PC-9 (cell line): Measurements from ENCODE around the gene SYNGR1. TPM values are rescaled to one million over a fixed set of nuclear protein-coding genes. Genes with fewer than 3 reads are reported as not detected.

Experiments
- BruUV-seq: library from RNA; stranded (reverse); fragments of 400-500 nt; replicated peaks from 2 replicates; lab custom pipeline; 2021; lab: Mats Ljungman, UMichigan
- CTCF ChIA-PET: fragments of 300-600 bp; sonication (Branson Sonifier 250); formaldehyde crosslinking; loops from one replicate; lab custom pipeline; 2022; ENCODE audit warnings: antibody characterized with exemption; lab: Charles Lee
- POLR2A ChIA-PET: fragments of 300-600 bp; sonication (Branson Sonifier 250); formaldehyde crosslinking; loops from one replicate; lab custom pipeline; 2022; ENCODE audit warnings: antibody characterized with exemption; ENCODE audit not compliant: unreplicated experiment; lab: Charles Lee
- DNase-seq, 2 experiments: peaks; one replicate each; pipeline versions ENCODE4 v3.0.0 to v3.0.0-alpha.2; 2015 to 2022; ENCODE audit warnings: mixed read lengths in 1 of 2
- H2AFZ ChIP-seq: fragments of 200-600 bp; sonication (generic); 2 replicates; pipeline ENCODE4 v1.8.1; 2017; ENCODE audit warnings: antibody characterized with exemption
- H3F3A ChIP-seq: fragments of 200-600 bp; sonication (generic); 2 replicates; pipeline ENCODE4 v1.8.1; 2017; ENCODE audit warnings: antibody characterized with exemption, mild to moderate bottlenecking, low read depth; ENCODE audit not compliant: insufficient read depth
- H3K27ac ChIP-seq: fragments of 200-600 bp; sonication (generic); 2 replicates; pipeline ENCODE4 v1.6.1; 2016; ENCODE audit warnings: mixed run types
- H3K27me3 ChIP-seq: fragments of 200-600 bp; sonication (generic); 2 replicates; pipeline ENCODE4 v1.6.1; 2016; ENCODE audit warnings: low read depth, mixed run types; ENCODE audit not compliant: insufficient read depth
- H3K36me3 ChIP-seq: fragments of 200-600 bp; sonication (generic); 2 replicates; pipeline ENCODE4 v1.6.1; 2016; ENCODE audit warnings: low read depth, mixed run types
- H3K4me1 ChIP-seq: fragments of 200-600 bp; sonication (generic); replicated peaks from 2 replicates; pipeline ENCODE4 v1.6.1; 2016; ENCODE audit warnings: mixed run types; ENCODE audit not compliant: insufficient read depth
- H3K4me2 ChIP-seq: fragments of 200-600 bp; sonication (generic); 2 replicates; pipeline ENCODE4 v1.6.1; 2017; ENCODE audit warnings: mixed run types
- H3K4me3 ChIP-seq: fragments of 200-600 bp; sonication (generic); 2 replicates; pipeline ENCODE4 v1.6.1; 2016; ENCODE audit warnings: mixed run types
- H3K79me2 ChIP-seq: fragments of 200-600 bp; sonication (generic); 2 replicates; pipeline ENCODE4 v1.6.1; 2017; ENCODE audit warnings: low read depth, mixed run types
- H3K9me2 ChIP-seq: fragments of 200-600 bp; sonication (generic); 2 replicates; pipeline ENCODE4 v1.8.1; 2017; ENCODE audit warnings: mild to moderate bottlenecking; ENCODE audit not compliant: insufficient read depth
- H3K9me3 ChIP-seq: fragments of 200-600 bp; sonication (generic); 2 replicates; pipeline ENCODE4 v1.8.1; 2016; ENCODE audit warnings: low read depth; ENCODE audit not compliant: insufficient read depth
- H4K20me1 ChIP-seq: fragments of 200-600 bp; sonication (generic); 2 replicates; pipeline ENCODE4 v1.8.1; 2017; ENCODE audit not compliant: insufficient read depth
- EZH2 ChIP-seq: fragments of 200-600 bp; sonication (generic); IDR thresholded peaks from 2 replicates; pipeline ENCODE4 v1.8.0; 2017; ENCODE audit warnings: antibody characterized with exemption, low read depth
- intact Hi-C: fragments of 100-400 bp; cut with micrococcal nuclease; formaldehyde crosslinking; loops from one replicate; pipeline ENCODE4 v1.10.0; 2022; ENCODE audit not compliant: unreplicated experiment
- total RNA-seq: library from RNA; stranded (reverse); gene quantifications from 2 replicates; pipeline ENCODE4 v1.2.3, GENCODE V29; 2021
- TF ChIP-seq, protein P1 (sequence below): fragments of 200-600 bp; sonication (generic); conservative IDR thresholded peaks from 2 replicates; pipeline ENCODE4 v1.6.1; 2017; ENCODE audit warnings: mixed run types, antibody characterized with exemption, mild to moderate bottlenecking, moderate library complexity

Gene SYNGR1
- total RNA-seq, 1 experiment from 2014 or later, result 12.0 TPM

DNA sequence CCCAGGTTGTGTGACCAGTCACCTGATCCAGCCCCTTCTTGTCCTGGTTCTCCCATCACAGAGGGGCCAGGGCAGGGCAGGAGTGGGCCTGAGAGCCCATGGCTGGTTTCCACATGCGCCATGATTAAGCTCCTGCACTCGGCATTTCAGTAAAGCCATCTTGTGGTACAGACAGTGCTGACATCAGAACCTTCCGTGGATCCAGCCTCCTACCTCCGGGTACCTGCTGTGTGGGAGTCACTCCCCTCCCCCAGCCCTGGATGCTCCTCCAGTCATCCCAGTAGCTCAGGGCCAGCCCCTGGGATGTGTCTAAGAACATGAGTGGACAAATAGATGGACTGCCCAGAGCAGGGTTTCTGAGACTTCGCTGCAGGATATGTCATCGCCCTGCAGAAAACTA lies 84.9 kb downstream of the SYNGR1 start:
- Histone ChIP-seq H3F3A (peaks cover 3% of the 10 kb centered on the region; the same call in 1 of the 2 replicates), H3K27me3 (no peaks in the 10 kb centered on the region), H3K4me2 (no peak overlapping the region), H3K9me2 (no peaks in the 10 kb centered on the region), H4K20me1 (no peaks in the 10 kb centered on the region), H3K9me3 (no peaks in the 10 kb centered on the region), H3K4me1 (peaks cover 7% of the 10 kb centered on the region), H3K36me3 (no peaks in the 10 kb centered on the region), H2AFZ (no peak overlapping the region), H3K4me3 (no peak overlapping the region), H3K27ac (no peak overlapping the region), H3K79me2 (no peaks in the 10 kb centered on the region)
- ChIA-PET POLR2A (interaction anchor here (0.7 kb wide), 1 partner anchor 82 kb away, joined by 3 read pairs; no protein-coding TSS in a partner anchor), CTCF (no interaction called here)
- no TSS peak for BruUV-seq
- TF ChIP-seq EZH2, result no peak
- TF ChIP-seq, protein P1, sequence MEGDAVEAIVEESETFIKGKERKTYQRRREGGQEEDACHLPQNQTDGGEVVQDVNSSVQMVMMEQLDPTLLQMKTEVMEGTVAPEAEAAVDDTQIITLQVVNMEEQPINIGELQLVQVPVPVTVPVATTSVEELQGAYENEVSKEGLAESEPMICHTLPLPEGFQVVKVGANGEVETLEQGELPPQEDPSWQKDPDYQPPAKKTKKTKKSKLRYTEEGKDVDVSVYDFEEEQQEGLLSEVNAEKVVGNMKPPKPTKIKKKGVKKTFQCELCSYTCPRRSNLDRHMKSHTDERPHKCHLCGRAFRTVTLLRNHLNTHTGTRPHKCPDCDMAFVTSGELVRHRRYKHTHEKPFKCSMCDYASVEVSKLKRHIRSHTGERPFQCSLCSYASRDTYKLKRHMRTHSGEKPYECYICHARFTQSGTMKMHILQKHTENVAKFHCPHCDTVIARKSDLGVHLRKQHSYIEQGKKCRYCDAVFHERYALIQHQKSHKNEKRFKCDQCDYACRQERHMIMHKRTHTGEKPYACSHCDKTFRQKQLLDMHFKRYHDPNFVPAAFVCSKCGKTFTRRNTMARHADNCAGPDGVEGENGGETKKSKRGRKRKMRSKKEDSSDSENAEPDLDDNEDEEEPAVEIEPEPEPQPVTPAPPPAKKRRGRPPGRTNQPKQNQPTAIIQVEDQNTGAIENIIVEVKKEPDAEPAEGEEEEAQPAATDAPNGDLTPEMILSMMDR, result no peak
- DNase-seq, result no peak
- intact Hi-C loops, result loop anchor here (5.0 kb wide), 2 partner anchors 38 to 68 kb away; partner anchors contain the start of gene MIEF1

Other genes with a start within 250 kb of the SYNGR1 start
- gene CBX7, start 197.3 kb upstream of the SYNGR1 start, total RNA-seq, result 28.2 and 29.1 TPM in 2 replicates
- 35.5 and 39.7 TPM in 2 replicates for gene PDGFB, start 105.0 kb upstream of the SYNGR1 start, total RNA-seq
- 1,699 and 2,252 TPM in 2 replicates for gene RPL3, start 30.4 kb upstream of the SYNGR1 start, total RNA-seq
- gene TAB1, start 49.8 kb downstream of the SYNGR1 start, total RNA-seq, result 39.9 and 42.8 TPM in 2 replicates
- gene MGAT3, start 107.0 kb downstream of the SYNGR1 start, total RNA-seq, result not detected in 2 replicates
- 36.9 TPM in 2 replicates for gene MIEF1, start 152.3 kb downstream of the SYNGR1 start, total RNA-seq
- 488 and 588 TPM in 2 replicates for gene ATF4, start 170.6 kb downstream of the SYNGR1 start, total RNA-seq
- gene RPS19BP1, start 182.8 kb downstream of the SYNGR1 start, total RNA-seq, result 60.7 and 94.3 TPM in 2 replicates
- 2.5 and 2.8 TPM in 2 replicates for gene CACNA1I, start 220.8 kb downstream of the SYNGR1 start, total RNA-seq